ENCODE results near the gene TRDN. TPM values are rescaled to one million over a fixed set of nuclear protein-coding genes. Genes with fewer than 3 reads are reported as not detected.

The TRDN gene
- total RNA-seq, 2 donors from 2014 or later: not detected

DNA sequence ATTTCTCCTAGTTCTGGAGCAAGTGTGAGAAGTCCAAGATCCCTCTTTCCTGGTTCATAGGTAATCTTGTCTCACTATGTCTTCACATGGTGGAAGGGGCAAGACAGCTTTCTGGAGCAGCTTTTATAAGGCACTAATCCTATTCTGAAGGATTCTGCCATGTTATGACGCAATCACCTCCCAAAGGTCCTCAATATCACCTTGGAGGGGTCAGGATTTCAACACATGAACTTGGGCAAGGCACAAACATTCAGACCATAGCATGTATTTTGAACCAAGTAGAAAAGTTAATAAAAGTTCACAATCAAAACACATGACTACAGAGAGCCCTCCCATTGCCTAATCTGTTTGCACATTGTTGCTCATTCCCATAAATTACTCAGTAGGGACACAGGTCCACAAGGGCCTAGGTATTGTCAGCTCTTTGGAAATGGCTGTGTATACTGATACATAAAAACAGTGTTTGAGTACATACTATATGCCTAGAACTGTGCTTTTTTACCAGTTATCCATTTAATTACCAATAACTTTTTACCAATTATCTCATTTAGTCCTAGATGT lies 11.3 kb upstream of the TRDN start:
- H3K9me3 Mint-ChIP-seq: no peaks in the 10 kb centered on the region
- no peak for DNase-seq (ENCODE audit: low spot score)

DNA sequence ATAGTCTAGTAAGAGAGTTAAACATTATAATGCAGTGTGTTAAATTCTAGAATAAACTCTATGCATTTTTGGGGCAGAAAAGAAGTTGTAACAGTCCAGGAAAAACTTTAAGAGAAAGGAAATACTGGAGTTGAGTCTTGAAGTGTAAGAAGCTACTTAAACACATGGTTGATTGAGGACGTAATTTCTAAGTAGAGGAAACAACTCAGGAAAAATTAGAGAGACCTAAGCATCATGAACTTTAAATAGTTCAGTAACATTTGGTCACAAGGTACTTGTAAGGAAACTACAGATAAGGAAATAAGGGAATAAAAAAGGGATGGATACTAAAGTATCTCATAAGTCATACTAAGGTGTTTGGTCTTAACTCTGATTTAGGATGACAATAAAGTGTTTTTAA lies 4.7 kb upstream of the TRDN start:
- ATAC-seq: no peak
- H3K4me1 Mint-ChIP-seq (ENCODE audit: low read depth in 2 of 2): no peaks in the 10 kb centered on the region
- H3K9me3 Mint-ChIP-seq: peaks cover 4% of the 10 kb centered on the region
- peaks cover 4% of the 10 kb centered on the region for H3K36me3 Mint-ChIP-seq
- H3K4me3 Mint-ChIP-seq: no peak overlapping the region
- no peak overlapping the region for H3K27ac Mint-ChIP-seq
- DNase-seq (ENCODE audit: low spot score): no peak
- no peaks in the 10 kb centered on the region for H3K27me3 Mint-ChIP-seq

More for the DNA sequence above, 11.3 kb upstream of the TRDN start:
- no peaks in the 10 kb centered on the region for H3K4me1 Mint-ChIP-seq (ENCODE audit: low read depth in 2 of 2)
- no peak overlapping the region for H3K4me3 Mint-ChIP-seq
- no peaks in the 10 kb centered on the region for H3K27me3 Mint-ChIP-seq
- no peaks in the 10 kb centered on the region for H3K36me3 Mint-ChIP-seq
- no peak overlapping the region for H3K27ac Mint-ChIP-seq
- no peak for ATAC-seq

DNA sequence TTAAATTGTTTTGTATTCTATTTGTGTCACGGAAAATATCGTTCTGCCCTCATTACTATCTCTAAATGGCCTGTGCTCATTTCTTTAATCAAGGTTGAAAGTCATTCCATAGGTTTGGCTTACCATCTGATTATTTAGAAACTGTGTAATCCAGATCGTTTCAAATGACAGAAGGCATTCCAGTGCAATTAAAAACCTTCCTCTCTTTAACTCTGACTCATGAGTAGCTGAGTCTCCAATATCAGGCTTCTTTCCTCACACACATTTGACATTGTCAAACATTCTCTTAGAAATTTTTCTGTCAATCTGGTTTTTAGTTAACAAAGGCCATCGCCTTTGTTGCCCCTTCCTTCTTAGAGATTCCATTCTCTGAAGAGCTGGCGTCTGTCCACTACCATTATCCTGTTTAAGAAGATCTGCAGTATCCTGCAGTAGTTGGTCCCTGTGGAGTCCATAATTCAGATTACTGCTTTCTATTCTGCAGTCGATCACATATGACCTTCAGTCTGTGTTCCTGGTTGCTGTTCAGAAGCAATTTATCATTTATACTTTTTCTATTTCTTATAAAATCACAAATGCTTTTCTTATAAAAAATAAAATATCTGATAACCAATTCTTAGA lies 3.9 kb upstream of the TRDN start:
- no peak overlapping the region for H3K4me3 Mint-ChIP-seq
- no peak overlapping the region for H3K27ac Mint-ChIP-seq
- H3K27me3 Mint-ChIP-seq: no peaks in the 10 kb centered on the region
- H3K36me3 Mint-ChIP-seq: peaks cover 4% of the 10 kb centered on the region
- peaks cover 4% of the 10 kb centered on the region for H3K9me3 Mint-ChIP-seq
- ATAC-seq: no peak
- H3K4me1 Mint-ChIP-seq (ENCODE audit: low read depth in 2 of 2): no peaks in the 10 kb centered on the region
- DNase-seq (ENCODE audit: low spot score): no peak

DNA sequence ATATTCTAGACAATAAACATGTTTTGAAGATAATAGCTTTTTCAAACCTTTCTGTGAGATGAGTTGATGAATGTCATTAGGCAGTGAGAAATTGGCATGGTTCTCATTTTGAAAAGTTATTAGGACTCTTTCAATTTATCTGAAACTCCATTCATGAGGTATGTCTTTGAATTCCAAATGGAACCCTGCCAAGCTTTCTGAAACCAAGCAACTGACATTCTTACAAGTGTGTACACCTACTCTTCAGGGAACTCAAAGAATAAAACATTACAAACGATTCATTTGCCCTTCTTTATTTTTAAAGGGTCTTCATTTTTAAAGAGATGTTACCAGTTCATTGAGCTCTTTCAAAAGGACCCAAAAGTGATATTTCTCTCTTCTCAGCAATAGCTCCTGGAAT lies 2.1 kb upstream of the TRDN start:
- no peak for ATAC-seq
- no peaks in the 10 kb centered on the region for H3K4me1 Mint-ChIP-seq (ENCODE audit: low read depth in 2 of 2)
- no peak overlapping the region for H3K4me3 Mint-ChIP-seq

DNA sequence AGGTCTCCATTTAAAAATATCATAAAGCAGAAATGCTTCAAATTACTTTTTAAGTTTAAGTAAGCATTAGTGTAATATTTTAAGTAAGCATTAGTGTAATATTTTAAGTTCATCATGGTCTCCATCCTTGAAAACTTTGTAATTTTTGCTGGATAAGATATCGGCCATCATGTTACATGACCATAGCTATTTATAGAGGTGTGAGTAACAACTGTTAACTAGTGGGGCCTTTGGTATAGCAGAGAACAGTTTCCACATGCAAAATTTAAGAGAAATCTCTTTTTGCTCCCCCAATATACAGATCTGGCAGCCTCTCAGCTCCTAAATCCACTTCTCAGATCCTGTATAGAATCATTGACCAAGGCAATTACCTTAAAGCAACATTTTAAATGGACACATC lies 468 bp downstream of the TRDN start:
- DNase-seq (ENCODE audit: low spot score): no peak
- ATAC-seq: no peak
- no peaks in the 10 kb centered on the region for H3K27me3 Mint-ChIP-seq

More for the DNA sequence above, 2.1 kb upstream of the TRDN start:
- Mint-ChIP-seq H3K36me3 (peaks cover 4% of the 10 kb centered on the region), H3K27ac (no peak overlapping the region), H3K27me3 (no peaks in the 10 kb centered on the region), H3K9me3 (peaks cover 5% of the 10 kb centered on the region)
- no peak for DNase-seq (ENCODE audit: low spot score)

DNA sequence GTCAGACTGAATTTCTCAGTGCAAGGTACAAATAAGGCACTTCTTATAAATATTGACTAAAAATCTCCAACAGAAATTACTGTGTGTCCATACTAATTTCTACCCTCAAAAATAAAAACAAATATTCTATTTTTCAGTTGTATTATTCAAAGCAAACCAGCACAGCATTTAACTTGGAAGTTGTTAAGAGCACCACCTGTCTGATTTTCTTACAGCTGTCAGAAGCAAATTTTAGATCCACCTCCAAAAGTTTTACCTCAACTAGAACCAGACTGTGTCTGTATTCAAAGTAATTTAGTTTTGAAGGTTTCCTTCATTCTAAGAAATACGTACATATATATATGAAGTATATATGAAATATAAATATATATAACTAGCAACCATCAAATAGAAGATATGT lies 1.2 kb downstream of the TRDN start:
- ATAC-seq: no peak
- peaks cover 9% of the 10 kb centered on the region for H3K9me3 Mint-ChIP-seq
- H3K4me3 Mint-ChIP-seq: no peak overlapping the region
- no peaks in the 10 kb centered on the region for H3K27me3 Mint-ChIP-seq
- H3K4me1 Mint-ChIP-seq (ENCODE audit: low read depth in 2 of 2): no peaks in the 10 kb centered on the region
- no peaks in the 10 kb centered on the region for H3K36me3 Mint-ChIP-seq
- no peak overlapping the region for H3K27ac Mint-ChIP-seq
- DNase-seq (ENCODE audit: low spot score): no peak

More for the DNA sequence above, 468 bp downstream of the TRDN start:
- Mint-ChIP-seq H3K27ac (no peak overlapping the region), H3K9me3 (peaks cover 9% of the 10 kb centered on the region), H3K4me3 (no peak overlapping the region), H3K4me1 (ENCODE audit: low read depth in 2 of 2) (no peaks in the 10 kb centered on the region), H3K36me3 (no peaks in the 10 kb centered on the region)

DNA sequence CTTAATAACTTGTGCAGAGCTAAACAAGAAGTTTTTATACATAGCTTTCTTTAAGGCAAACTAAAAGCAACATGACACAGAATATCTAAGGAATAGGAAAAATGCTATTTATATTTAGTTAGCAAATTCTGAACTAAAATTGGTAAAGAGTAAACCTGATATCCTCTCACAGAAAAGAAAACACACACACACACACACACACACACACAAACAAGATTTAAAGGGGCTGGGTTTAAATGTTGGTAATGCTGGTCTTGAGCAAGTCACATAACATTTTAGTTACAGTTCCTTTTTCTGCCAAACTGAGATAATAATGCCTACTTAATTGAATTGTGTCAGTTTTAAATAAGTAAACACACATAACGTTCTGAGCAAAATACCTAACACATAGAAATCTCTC lies 1.6 kb downstream of the TRDN start:
- no peaks in the 10 kb centered on the region for H3K27me3 Mint-ChIP-seq
- no peaks in the 10 kb centered on the region for H3K36me3 Mint-ChIP-seq
- H3K4me1 Mint-ChIP-seq (ENCODE audit: low read depth in 2 of 2): no peaks in the 10 kb centered on the region
- peaks cover 9% of the 10 kb centered on the region for H3K9me3 Mint-ChIP-seq
- DNase-seq (ENCODE audit: low spot score) (no peak), ATAC-seq (no peak)
- no peak overlapping the region for H3K27ac Mint-ChIP-seq
- no peak overlapping the region for H3K4me3 Mint-ChIP-seq

DNA sequence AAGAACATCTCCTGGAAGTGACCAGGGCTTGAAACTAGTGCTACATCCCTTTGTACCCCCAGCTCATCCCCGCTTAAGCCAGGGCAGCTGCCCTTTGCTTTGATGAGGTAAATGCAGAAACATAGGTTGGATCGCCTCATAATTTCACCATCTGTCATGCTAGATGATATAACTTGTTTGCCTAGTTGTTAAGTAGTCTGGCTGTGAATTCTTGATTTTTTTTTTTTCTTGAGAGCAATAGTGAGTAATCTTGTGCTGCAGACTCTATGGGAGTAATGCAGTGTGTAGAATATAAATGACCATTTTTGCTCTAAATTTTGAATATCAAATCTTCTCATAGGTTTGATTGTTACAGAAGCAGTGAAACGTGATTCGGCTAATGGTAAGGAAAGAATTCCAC lies 4.1 kb downstream of the TRDN start:
- Mint-ChIP-seq H3K4me1 (ENCODE audit: low read depth in 2 of 2) (no peaks in the 10 kb centered on the region), H3K9me3 (peaks cover 9% of the 10 kb centered on the region), H3K27me3 (no peaks in the 10 kb centered on the region), H3K4me3 (no peak overlapping the region), H3K27ac (no peak overlapping the region), H3K36me3 (no peaks in the 10 kb centered on the region)
- ATAC-seq (no peak), DNase-seq (ENCODE audit: low spot score) (no peak)

DNA sequence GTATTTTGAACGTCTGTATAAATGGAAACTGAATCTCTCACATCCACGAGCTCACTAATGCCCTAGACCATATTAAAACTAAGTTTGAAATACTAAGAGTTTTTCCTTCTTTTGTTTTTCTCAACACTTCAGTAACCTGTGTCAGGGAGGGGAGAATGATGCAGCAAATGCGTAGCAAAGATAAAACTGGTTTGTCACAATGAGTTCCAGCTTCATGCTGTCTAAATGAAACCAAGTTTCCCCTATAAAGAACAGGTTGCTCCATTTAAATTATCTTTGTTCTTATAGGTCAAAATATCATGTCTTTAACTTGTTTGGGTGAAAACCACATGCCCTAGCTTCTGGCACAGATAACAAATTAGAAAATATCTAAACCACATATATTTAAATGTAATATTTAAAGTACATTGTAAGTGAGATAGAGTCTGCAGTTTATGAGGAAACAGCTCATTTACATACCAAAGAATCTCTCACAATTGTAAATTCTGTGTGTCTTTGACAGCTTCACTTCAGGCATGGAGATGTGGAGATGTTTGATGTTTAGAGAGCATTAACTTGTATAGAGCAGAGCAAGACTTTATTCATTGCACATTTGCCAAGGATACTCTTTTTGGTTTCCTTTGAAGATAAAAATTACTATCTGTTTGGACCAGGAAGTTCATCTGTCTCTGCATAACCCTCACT lies 7.3 kb downstream of the TRDN start:
- H3K36me3 Mint-ChIP-seq: no peaks in the 10 kb centered on the region
- H3K4me3 Mint-ChIP-seq: no peak overlapping the region
- DNase-seq (ENCODE audit: low spot score) (no peak), ATAC-seq (no peak)
- peaks cover 5% of the 10 kb centered on the region for H3K9me3 Mint-ChIP-seq
- H3K27ac Mint-ChIP-seq: no peak overlapping the region
- H3K4me1 Mint-ChIP-seq (ENCODE audit: low read depth in 2 of 2): no peaks in the 10 kb centered on the region
- no peaks in the 10 kb centered on the region for H3K27me3 Mint-ChIP-seq

DNA sequence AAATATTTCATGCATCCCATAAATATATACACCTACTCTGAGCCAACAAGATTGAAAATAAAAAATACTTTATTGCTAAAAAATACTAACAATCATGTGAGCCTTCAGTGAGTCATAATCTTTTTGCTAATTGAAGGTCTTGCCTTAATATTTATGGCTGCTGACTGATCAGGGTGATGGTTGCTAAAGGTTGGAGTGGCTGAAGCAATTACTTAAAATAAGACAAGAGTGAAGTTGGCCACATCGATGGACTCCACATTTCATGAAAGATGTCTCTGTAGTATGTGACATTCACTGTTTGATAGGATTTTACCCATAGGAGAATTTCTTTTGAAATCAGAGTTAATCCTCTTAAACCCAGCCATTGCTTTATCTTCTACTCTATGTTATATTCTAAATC lies 11.1 kb downstream of the TRDN start:
- Mint-ChIP-seq H3K4me1 (ENCODE audit: low read depth in 2 of 2) (no peaks in the 10 kb centered on the region), H3K36me3 (no peaks in the 10 kb centered on the region), H3K27ac (no peak overlapping the region), H3K9me3 (no peaks in the 10 kb centered on the region), H3K27me3 (no peaks in the 10 kb centered on the region), H3K4me3 (no peak overlapping the region)
- DNase-seq (ENCODE audit: low spot score) (no peak), ATAC-seq (no peak)

DNA sequence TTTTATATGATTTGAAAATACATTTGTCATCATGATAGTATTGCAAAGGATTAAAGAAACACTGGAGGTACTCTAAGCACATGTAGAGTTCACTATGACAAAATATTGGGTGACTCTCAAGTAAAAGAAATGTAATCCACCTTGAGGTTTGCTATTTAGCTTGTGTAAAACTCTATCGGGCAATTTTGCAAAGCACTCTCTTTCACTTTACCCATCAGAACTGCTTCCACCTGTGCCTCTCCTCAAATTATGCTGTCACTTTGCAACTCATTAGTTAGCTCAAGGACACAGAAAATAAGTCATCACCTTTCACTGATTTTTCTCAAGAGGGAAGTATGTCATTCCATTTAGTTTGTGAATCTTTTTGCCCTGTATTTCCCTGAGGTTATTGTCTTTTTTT lies 14.0 kb downstream of the TRDN start:
- ATAC-seq (no peak), DNase-seq (ENCODE audit: low spot score) (no peak)
- H3K27ac Mint-ChIP-seq: no peak overlapping the region
- no peak overlapping the region for H3K4me3 Mint-ChIP-seq
- H3K36me3 Mint-ChIP-seq: no peaks in the 10 kb centered on the region
- no peaks in the 10 kb centered on the region for H3K9me3 Mint-ChIP-seq
- H3K27me3 Mint-ChIP-seq: no peaks in the 10 kb centered on the region
- H3K4me1 Mint-ChIP-seq (ENCODE audit: low read depth in 2 of 2): no peaks in the 10 kb centered on the region

DNA sequence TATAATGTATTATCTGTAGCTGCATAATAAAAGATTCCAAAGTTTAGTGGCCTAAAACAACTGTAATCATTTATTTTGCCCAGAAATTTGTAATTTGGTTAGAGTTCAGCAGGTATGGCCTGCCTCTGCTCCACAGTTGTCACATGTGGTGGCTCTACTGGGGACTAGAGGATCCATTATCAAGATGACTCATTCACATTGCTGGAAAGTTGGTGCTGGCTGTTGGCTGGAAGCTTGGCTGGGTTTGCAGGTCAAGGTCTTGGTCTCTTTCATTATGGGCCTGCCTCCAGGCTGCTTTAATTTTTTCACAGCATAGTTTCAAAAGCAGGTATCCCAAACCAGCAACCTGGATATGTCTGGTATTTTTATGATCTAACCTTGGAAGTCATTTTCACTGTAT lies 17.6 kb downstream of the TRDN start:
- H3K9me3 Mint-ChIP-seq: no peaks in the 10 kb centered on the region
- H3K27me3 Mint-ChIP-seq: no peaks in the 10 kb centered on the region

DNA sequence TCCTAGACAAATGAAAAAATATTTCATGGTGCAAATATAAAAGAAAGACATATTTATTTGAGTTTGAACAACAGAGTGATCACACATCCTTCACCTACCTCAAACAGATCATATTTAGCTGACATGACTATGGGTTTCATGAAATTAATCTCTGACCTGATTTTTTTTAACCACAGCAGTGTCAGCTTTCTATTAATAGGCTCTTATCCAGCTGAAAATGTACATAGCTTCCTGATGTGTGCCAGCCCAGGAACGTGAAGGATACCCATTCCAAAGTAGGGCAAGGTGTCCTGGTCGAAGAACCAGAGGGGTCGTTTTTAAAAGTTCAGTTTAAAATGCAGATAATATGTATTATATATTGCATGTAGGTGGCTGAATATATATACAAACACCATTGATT lies 19.8 kb downstream of the TRDN start:
- no peak for DNase-seq (ENCODE audit: low spot score)
- H3K4me3 Mint-ChIP-seq: no peak overlapping the region
- H3K4me1 Mint-ChIP-seq (ENCODE audit: low read depth in 2 of 2): no peaks in the 10 kb centered on the region
- no peaks in the 10 kb centered on the region for H3K9me3 Mint-ChIP-seq
- no peaks in the 10 kb centered on the region for H3K36me3 Mint-ChIP-seq
- H3K27me3 Mint-ChIP-seq: no peaks in the 10 kb centered on the region
- no peak for ATAC-seq
- H3K27ac Mint-ChIP-seq: no peak overlapping the region

More for the DNA sequence above, 17.6 kb downstream of the TRDN start:
- no peak for ATAC-seq
- H3K36me3 Mint-ChIP-seq: no peaks in the 10 kb centered on the region
- no peaks in the 10 kb centered on the region for H3K4me1 Mint-ChIP-seq (ENCODE audit: low read depth in 2 of 2)
- DNase-seq (ENCODE audit: low spot score): no peak
- H3K4me3 Mint-ChIP-seq: no peak overlapping the region
- H3K27ac Mint-ChIP-seq: no peak overlapping the region

DNA sequence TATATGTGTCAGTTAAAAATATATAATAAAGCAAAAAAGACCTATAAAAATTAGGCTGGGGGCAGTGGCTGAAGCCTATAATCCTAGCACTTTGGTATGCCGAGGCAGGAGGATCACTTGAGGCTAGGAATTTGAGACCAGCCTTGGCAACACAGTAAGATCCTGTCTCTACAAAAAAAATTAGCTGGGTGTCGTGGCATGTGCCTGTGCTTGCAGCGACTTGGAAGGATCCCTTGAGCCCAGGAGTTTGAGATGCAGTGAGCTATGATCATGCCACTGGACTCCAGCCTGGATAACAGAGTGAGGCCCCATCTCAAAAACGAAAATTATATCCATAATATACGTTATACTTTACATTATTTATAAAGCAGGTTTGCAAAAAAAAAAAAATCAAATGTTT lies 20.7 kb downstream of the TRDN start:
- H3K27me3 Mint-ChIP-seq: no peaks in the 10 kb centered on the region
- no peak for DNase-seq (ENCODE audit: low spot score)
- H3K9me3 Mint-ChIP-seq: no peaks in the 10 kb centered on the region
- H3K36me3 Mint-ChIP-seq: no peaks in the 10 kb centered on the region
- H3K4me3 Mint-ChIP-seq: no peak overlapping the region
- no peaks in the 10 kb centered on the region for H3K4me1 Mint-ChIP-seq (ENCODE audit: low read depth in 2 of 2)
- ATAC-seq: no peak
- H3K27ac Mint-ChIP-seq: no peak overlapping the region

Data from natural killer cell treated with Interleukin-12 subunit alpha and Interleukin-12 subunit beta and Interleukin-15 and Interleukin-18, amount 100 ng/mL, for 72 hours (primary cell).